HG02610 (cell line): ENCODE measurements around the gene WASHC1.
"Not testable (repeated sequence)": the region's sequence is repeated elsewhere in the genome, so short reads cannot be mapped to it uniquely, and the experiment has no call there.

ENCODE experiments used
- ATAC-seq: cut with Tn5 transposase; IDR thresholded peaks from one replicate; pipeline ENCODE4 v1.9.1; 2021; ENCODE audit warnings: mild to moderate bottlenecking, moderate library complexity; ENCODE audit not compliant: unreplicated experiment

The WASHC1 gene

DNA sequence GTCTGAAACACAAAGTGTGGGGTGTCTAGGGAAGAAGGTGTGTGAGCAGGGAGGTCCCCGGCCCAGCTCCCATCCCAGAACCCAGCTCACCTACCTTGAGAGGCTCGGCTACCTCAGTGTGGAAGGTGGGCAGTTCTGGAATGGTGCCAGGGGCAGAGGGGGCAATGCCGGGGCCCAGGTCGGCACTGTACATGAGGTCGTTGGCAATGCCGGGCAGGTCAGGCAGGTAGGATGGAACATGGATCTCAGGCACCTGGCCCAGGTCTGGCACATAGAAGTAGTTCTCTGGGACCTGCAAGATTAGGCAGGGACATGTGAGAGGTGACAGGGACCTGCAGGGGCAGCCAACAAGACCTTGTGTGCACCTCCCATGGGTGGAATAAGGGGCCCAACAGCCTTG lies 12.4 kb downstream of the WASHC1 start:
- ATAC-seq: not testable (repeated sequence)

DNA sequence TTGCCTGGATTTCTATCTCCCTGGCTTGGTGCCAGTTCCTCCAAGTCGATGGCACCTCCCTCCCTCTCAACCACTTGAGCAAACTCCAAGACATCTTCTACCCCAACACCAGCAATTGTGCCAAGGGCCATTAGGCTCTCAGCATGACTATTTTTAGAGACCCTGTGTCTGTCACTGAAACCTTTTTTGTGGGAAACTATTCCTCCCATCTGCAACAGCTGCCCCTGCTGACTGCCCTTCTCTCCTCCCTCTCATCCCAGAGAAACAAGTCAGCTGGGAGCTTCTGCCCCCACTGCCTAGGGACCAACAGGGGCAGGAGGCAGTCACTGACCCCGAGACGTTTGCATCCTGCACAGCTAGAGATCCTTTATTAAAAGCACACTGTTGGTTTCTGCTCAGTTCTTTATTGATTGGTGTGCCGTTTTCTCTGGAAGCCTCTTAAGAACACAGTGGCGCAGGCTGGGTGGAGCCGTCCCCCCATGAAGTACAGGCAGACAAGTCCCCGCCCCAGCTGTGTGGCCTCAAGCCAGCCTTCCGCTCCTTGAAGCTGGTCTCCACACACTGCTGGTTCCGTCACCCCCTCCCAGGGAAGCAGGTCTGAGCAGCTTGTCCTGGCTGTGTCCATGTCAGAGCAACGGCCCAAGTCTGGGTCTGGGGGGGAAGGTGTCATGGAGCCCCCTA lies 15.0 kb downstream of the WASHC1 start:
- ATAC-seq: not testable (repeated sequence)

DNA sequence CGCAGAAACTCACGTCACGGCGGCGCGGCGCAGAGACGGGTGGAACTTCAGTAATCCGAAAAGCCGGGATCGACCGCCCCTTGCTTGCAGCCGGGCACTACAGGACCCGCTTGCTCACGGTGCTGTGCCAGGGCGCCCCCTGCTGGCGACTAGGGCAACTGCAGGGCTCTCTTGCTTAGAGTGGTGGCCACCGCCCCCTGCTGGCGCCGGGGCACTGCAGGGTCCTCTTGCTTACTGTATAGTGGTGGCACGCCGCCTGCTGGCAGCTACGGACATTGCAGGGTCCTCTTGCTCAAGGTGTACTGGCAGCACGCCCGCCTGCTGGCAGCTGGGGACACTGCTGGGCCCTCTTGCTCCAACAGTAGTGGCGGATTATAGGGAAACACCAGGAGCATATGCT lies 18.1 kb downstream of the WASHC1 start:
- not testable (repeated sequence) for ATAC-seq

DNA sequence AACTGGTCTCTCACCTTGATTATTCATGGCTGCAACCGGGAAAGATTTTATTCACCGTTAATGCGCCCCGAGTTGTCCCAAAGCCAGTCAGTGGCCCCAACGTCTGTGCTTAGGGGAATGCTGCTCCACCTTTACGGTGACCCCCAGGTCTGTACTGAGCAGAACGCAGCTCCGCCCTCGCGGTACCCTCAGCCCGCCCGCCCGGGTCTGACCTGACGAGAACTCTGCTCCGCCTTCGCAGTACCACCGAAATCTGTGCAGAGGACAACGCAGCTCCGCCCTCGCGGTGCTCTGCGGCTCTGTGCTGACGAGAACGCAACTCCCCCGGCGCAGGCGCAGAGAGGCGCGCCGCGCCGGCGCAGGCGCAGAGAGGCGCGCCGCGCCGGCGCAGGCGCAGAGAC lies 18.6 kb downstream of the WASHC1 start:
- not testable (repeated sequence) for ATAC-seq

DNA sequence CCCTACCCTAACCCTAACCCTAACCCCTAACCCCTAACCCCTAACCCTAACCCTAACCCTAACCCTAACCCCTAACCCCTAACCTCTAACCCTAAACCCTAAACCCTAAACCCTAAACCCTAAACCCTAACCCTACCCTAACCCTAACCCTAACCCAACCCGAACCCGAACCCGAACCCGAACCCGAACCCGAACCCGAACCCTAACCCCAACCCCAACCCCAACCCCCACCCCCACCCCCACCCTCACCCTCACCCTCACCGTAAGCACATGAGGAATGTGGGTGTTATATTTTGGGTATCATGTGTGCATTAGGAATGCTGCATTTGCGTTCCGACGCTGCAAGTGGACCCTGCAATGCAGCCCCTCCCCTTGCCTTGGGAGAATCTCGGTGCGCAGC lies 19.0 kb downstream of the WASHC1 start:
- not testable (repeated sequence) for ATAC-seq
